Activated naive CD8-positive, alpha-beta T cell treated with anti-CD3 and anti-CD28 coated beads, Interleukin-2, amount 50 U/mL, for 24 hours (primary cell): ENCODE data around the gene MPDZ.

Source experiments
- ATAC-seq: fragments of 150-1000 bp; cut with Tn5 transposase; one replicate; pipeline ENCODE4 v1.10.0; 2021
- DNase-seq: peaks from one replicate; pipeline ENCODE4 v3.0.0; 2021
- H3K27ac Mint-ChIP-seq: one replicate; pipeline ENCODE4 v1.8.0; 2021; ENCODE audit warnings: mild to moderate bottlenecking, mixed read lengths
- H3K27me3 Mint-ChIP-seq: one replicate; pipeline ENCODE4 v1.8.0; 2021; ENCODE audit warnings: mixed read lengths
- H3K36me3 Mint-ChIP-seq: one replicate; pipeline ENCODE4 v1.8.0; 2021; ENCODE audit warnings: low read depth, mixed read lengths
- H3K4me1 Mint-ChIP-seq: one replicate; pipeline ENCODE4 v1.8.0; 2021; ENCODE audit warnings: mixed read lengths
- H3K4me3 Mint-ChIP-seq: one replicate; pipeline ENCODE4 v1.8.0; 2021; ENCODE audit warnings: mild to moderate bottlenecking, moderate library complexity, mixed read lengths
- H3K9me3 Mint-ChIP-seq: one replicate; pipeline ENCODE4 v1.8.0; 2021; ENCODE audit warnings: mixed read lengths

The MPDZ gene

DNA sequence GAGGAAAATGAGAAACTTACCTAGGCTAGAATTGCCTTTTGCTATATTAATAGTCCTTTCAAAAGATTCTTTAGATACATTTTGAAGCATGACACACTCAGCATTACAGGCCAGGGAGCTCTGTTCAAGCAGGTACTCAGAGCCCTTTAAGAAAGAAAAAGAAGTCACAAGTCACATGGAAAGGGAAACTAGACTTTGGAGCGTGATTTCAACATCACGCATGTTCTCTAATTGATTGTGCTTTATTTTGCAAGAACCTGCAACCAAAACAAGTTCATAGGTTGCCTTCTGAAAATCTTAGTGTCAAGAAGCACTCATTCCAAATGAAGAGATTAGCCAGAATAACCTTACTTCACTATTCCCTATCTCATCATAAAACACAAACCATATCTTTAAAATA is 103.8 kb downstream of the MPDZ start:
- H3K27me3 Mint-ChIP-seq: no peaks in the 10 kb centered on the region
- H3K36me3 Mint-ChIP-seq: no peaks in the 10 kb centered on the region
- peaks cover 13% of the 10 kb centered on the region for H3K9me3 Mint-ChIP-seq
- no peaks in the 10 kb centered on the region for H3K4me1 Mint-ChIP-seq
- no peak overlapping the region for H3K27ac Mint-ChIP-seq
- ATAC-seq: no peak
- DNase-seq: no peak
- no peak overlapping the region for H3K4me3 Mint-ChIP-seq

DNA sequence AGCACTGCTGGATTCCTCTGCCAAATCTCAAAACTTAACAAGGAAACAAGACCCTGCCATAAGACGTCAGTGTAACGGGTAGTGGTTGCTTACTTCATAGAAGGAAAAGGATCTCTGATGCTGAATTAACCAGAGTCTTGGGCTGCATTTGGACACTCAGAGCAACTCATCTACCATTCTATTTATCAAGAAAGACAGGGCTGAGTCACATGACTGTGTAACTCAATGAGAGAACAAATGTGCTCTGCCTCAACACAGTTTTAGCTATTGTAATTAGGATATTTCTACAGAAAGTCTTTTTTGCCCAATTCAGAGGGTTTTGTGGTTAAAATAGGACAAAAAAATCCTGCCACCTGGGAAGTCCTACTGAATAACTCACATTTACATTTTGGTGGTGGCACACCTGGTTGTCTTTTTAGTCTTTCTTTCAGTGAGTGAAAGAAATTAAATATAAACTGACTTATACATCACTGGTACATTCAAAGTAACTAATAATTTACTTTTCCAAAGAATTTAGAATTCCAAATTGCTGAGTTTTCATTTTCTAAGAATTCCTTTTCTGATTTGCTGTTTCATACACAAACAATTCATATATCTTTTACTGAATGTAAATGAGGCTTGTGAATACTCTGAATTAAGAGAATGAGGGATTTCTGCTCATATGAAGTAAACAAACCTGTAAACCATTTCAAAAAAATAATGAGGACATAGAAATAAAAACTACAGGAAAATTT is 104.4 kb downstream of the MPDZ start:
- peaks cover 13% of the 10 kb centered on the region for H3K9me3 Mint-ChIP-seq
- no peak overlapping the region for H3K27ac Mint-ChIP-seq
- DNase-seq (no peak), ATAC-seq (no peak)
- H3K36me3 Mint-ChIP-seq: no peaks in the 10 kb centered on the region
- H3K4me3 Mint-ChIP-seq: no peak overlapping the region
- H3K27me3 Mint-ChIP-seq: no peaks in the 10 kb centered on the region
- no peaks in the 10 kb centered on the region for H3K4me1 Mint-ChIP-seq

DNA sequence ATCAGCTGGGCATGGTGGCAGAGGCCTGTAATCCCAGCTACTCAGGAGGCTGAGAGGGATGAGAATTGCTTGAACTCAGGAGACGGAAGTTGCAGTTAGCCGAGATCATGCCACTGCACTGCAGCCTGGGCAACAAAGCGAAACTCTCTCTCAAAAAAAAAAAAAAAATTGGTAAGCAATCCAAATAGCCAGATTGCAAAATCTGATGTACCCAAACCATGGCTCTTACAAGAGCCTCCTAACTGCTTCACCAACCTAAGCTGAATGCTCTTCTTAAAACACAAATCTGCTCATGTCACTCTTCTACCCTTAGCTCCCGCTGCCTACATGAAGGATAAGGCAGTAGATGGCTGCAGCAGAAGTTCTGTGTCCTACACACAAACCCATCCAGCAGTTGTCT is 105.9 kb downstream of the MPDZ start:
- no peak overlapping the region for H3K27ac Mint-ChIP-seq
- H3K36me3 Mint-ChIP-seq: no peaks in the 10 kb centered on the region
- H3K4me3 Mint-ChIP-seq: no peak overlapping the region
- no peaks in the 10 kb centered on the region for H3K4me1 Mint-ChIP-seq
- H3K9me3 Mint-ChIP-seq: peaks cover 13% of the 10 kb centered on the region
- no peaks in the 10 kb centered on the region for H3K27me3 Mint-ChIP-seq
- ATAC-seq (no peak), DNase-seq (no peak)

DNA sequence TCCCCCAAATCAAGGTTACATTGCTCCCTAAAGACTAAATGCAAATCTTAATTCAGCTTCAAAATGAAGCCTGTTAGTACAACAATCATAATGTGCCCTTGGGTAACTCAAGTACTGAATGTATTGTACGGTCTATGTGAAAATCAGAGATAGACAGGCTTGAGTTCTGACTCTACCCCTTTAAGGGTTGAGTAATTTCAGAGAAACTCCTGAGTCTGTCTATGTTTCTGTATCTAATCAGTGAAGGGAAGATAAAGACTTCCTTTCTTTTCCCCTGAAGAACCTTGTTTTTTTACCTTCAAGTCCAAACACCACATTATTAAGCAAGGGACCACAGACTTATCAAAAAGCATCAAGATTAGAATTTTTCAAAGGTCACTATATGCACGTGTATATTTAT is 108.2 kb downstream of the MPDZ start:
- Mint-ChIP-seq H3K36me3 (no peaks in the 10 kb centered on the region), H3K4me1 (no peaks in the 10 kb centered on the region), H3K27ac (no peak overlapping the region), H3K27me3 (no peaks in the 10 kb centered on the region), H3K4me3 (no peak overlapping the region), H3K9me3 (peaks cover 13% of the 10 kb centered on the region)
- DNase-seq (no peak), ATAC-seq (no peak)

DNA sequence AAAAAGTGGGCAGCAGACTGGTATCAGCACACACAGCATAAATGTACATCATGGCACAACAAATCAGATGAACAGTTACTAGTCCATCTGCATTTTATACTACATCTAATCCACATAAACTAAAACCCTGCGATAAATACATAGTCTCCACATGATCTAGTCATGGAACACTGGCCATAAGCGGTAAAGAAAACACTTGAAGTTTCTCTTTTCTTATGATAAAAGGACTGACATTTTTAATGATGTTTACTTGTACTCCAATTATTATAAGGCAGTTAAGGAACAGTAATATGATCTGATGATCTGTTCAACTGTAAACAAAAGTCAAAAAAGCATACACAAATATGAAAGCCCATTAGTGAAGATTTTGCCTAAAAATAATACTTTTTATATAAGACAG is 112.5 kb downstream of the MPDZ start:
- Mint-ChIP-seq H3K27ac (no peak overlapping the region), H3K27me3 (no peaks in the 10 kb centered on the region), H3K9me3 (peaks cover 8% of the 10 kb centered on the region), H3K4me3 (no peak overlapping the region), H3K4me1 (no peaks in the 10 kb centered on the region), H3K36me3 (no peaks in the 10 kb centered on the region)
- ATAC-seq (no peak), DNase-seq (no peak)

DNA sequence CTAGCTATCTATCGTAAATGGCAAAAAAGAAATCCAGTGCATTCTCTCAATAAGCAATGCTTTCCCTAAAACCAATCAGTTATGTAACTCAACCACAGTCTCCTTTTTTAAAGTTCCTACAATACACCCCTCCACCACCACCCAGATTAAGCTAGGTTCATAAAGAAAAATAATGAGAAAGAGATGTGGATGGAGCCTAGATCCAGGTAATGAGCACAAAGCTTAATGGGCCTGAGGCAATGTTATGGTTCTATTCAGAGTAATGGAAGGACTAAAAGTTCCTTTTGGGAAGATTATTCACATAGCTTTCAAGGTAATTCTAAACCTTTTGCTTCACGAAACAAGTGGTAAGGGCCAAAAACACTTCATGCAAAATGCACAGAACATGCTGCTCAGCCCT is 113.5 kb downstream of the MPDZ start:
- DNase-seq (no peak), ATAC-seq (no peak)
- H3K27ac Mint-ChIP-seq: no peak overlapping the region
- peaks cover under 1% of the 10 kb centered on the region for H3K9me3 Mint-ChIP-seq
- H3K4me3 Mint-ChIP-seq: no peak overlapping the region
- H3K4me1 Mint-ChIP-seq: no peaks in the 10 kb centered on the region
- no peaks in the 10 kb centered on the region for H3K36me3 Mint-ChIP-seq
- no peaks in the 10 kb centered on the region for H3K27me3 Mint-ChIP-seq

DNA sequence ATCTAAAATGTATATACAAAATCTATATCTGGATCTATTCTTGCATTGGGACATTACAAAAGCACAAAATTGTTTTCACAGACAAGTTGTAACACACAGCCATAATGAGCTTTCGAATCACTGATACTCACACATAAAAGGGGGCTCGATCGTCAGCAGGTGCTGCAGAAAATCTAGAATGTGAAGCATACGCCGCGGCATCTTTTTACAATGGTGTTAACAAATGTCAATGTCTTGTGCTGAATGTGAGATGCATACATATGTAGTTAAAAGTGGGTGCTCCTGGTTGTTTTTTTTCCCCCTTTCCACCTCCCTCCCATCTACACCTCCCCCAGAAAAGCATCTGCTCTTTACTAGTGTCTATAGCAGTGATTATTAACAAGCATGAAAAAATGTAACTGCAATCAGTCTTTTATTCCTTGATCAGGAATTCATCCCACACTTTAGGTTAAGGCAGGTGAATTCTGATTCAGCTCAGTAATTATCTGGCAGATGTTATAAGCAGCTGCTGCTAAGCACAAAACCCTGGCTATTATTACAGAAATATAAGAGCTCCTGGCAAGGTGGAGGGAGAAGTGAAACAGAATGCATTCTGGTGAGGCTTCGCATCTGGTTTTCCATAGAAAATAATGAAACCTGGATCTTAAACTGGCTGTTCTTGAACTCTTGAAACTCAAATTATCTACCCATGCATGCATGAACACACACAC is 114.1 kb downstream of the MPDZ start:
- ATAC-seq (no peak), DNase-seq (no peak)
- Mint-ChIP-seq H3K4me1 (no peaks in the 10 kb centered on the region), H3K36me3 (no peaks in the 10 kb centered on the region), H3K27ac (no peak overlapping the region), H3K9me3 (no peaks in the 10 kb centered on the region), H3K27me3 (no peaks in the 10 kb centered on the region), H3K4me3 (no peak overlapping the region)

DNA sequence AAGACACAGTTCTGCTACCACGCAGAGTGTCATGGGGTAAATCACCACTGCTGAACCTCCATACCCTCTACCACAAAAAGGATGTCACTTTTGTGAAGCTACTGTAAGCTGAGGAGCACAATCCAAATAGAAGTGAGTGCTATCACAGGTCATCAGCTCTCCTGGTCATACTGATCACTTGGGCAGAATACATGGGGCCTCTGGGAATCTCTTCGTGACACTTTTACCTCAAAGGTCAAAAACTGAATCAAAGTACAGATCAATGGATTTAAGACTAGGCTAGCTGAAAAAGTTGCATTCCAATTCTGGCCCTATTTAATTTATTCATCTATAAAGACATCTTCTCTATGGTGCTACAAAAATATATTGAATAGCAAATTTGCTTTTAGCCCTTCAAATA is 115.5 kb downstream of the MPDZ start:
- no peak for DNase-seq
- Mint-ChIP-seq H3K4me3 (no peak overlapping the region), H3K27me3 (no peaks in the 10 kb centered on the region), H3K9me3 (no peaks in the 10 kb centered on the region), H3K36me3 (no peaks in the 10 kb centered on the region), H3K4me1 (no peaks in the 10 kb centered on the region), H3K27ac (no peak overlapping the region)
- ATAC-seq: no peak

DNA sequence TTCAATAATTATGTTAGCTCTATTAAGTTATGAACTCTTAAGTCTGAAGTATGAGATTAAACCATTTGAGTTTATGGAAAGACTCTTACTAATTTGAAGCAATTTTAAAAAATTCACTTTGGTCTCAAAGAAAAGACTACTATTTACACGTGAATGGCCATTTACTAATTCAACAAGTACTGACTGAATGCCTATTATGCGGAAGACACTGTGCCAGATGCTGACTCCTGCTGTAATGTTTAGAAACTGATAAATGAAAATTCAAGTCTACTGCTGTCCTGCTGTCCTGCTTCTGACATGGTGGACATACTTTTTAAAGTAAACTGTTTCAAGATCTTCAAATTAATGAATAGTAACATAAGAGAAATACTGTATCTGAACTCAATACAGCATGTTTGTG is 116.2 kb downstream of the MPDZ start:
- Mint-ChIP-seq H3K27me3 (no peaks in the 10 kb centered on the region), H3K9me3 (no peaks in the 10 kb centered on the region), H3K36me3 (no peaks in the 10 kb centered on the region), H3K4me3 (no peak overlapping the region), H3K4me1 (no peaks in the 10 kb centered on the region), H3K27ac (no peak overlapping the region)
- no peak for ATAC-seq
- DNase-seq: no peak

DNA sequence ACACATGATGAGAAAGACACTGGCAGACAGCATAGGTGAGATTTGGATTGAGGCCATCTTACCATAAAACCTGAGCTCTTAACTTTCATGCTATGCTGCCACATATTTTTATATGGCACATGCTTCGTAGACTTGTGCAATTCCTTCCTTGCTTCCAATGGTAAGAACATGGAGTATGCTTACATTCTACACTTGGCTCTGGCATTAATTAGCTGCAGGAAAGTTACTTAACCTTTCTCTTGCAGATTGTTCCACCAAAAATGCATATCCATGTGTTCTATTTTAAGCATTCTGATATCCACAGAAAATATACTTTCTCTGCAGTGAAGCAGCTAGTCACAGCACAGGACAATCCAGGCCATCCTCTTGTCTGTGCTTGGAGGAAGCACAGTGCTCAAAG is 119.4 kb downstream of the MPDZ start:
- no peak for DNase-seq
- ATAC-seq: no peak
- no peak overlapping the region for H3K4me3 Mint-ChIP-seq
- H3K27ac Mint-ChIP-seq: no peak overlapping the region
- H3K9me3 Mint-ChIP-seq: no peaks in the 10 kb centered on the region
- H3K4me1 Mint-ChIP-seq: no peaks in the 10 kb centered on the region
- no peaks in the 10 kb centered on the region for H3K36me3 Mint-ChIP-seq
- H3K27me3 Mint-ChIP-seq: no peaks in the 10 kb centered on the region

DNA sequence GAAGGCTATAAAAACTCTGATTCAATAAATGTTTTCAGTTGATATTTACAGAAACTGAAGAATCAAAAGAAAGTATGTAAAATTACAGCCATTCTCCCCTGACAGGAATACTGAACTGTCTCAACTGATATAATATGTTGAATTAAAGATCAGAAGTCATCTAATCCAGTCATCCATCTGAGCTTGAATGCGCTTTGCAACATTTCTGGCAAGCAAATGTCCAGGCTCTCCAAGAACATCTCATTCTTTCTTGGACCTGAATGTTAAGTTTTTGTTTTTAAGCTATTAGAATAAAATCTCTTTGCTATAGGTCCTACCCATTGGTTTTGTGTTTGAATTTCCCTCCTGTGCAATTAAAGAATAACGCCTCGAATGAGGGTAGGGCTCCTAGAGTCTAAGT is 120.5 kb downstream of the MPDZ start:
- DNase-seq (no peak), ATAC-seq (no peak)
- H3K4me3 Mint-ChIP-seq: no peak overlapping the region
- no peaks in the 10 kb centered on the region for H3K9me3 Mint-ChIP-seq
- H3K4me1 Mint-ChIP-seq: no peaks in the 10 kb centered on the region
- H3K36me3 Mint-ChIP-seq: no peaks in the 10 kb centered on the region
- H3K27ac Mint-ChIP-seq: no peak overlapping the region
- H3K27me3 Mint-ChIP-seq: no peaks in the 10 kb centered on the region

DNA sequence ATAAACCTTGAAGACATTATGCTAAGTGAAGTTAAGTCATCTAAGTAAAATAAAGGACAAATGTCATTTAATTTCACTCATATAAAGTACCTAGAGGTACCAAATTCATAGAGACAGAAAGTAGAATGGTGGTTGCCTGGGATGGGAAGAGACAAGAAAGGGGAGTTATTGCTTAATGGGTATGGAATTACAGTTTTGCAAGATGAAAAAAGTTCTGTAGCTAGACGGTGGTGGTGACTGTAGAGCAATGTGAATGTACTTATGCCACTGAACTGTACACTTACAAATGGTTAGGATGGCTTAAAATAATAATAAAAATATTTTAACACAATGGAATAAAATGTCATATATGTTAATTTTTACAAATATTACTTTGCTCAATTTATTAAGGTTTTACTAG is 128.0 kb downstream of the MPDZ start:
- Mint-ChIP-seq H3K36me3 (no peaks in the 10 kb centered on the region), H3K9me3 (no peaks in the 10 kb centered on the region), H3K4me1 (no peaks in the 10 kb centered on the region), H3K27me3 (no peaks in the 10 kb centered on the region), H3K27ac (no peak overlapping the region), H3K4me3 (no peak overlapping the region)
- no peak for ATAC-seq
- no peak for DNase-seq

DNA sequence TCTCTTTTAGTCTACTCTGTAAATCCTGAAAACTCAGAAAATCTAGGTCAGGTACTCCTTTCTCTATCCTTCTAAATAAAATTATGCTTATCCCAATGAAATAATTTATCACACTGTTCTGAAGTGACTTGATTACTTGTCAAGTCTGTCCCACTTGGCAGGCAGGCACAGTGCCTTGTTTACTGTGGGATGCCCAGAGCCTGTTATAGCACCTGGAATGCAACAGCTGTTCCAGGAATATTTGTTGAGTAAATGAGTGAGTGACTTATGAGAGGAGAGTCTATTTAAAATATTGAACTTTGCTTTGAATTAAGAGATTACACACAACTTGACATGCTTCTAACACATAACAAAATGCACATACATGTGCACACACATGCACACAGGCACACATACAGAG is 130.0 kb downstream of the MPDZ start:
- H3K36me3 Mint-ChIP-seq: no peaks in the 10 kb centered on the region
- H3K27me3 Mint-ChIP-seq: no peaks in the 10 kb centered on the region
- H3K9me3 Mint-ChIP-seq: no peaks in the 10 kb centered on the region
- H3K4me1 Mint-ChIP-seq: no peaks in the 10 kb centered on the region
- no peak overlapping the region for H3K4me3 Mint-ChIP-seq
- DNase-seq (no peak), ATAC-seq (no peak)
- no peak overlapping the region for H3K27ac Mint-ChIP-seq

DNA sequence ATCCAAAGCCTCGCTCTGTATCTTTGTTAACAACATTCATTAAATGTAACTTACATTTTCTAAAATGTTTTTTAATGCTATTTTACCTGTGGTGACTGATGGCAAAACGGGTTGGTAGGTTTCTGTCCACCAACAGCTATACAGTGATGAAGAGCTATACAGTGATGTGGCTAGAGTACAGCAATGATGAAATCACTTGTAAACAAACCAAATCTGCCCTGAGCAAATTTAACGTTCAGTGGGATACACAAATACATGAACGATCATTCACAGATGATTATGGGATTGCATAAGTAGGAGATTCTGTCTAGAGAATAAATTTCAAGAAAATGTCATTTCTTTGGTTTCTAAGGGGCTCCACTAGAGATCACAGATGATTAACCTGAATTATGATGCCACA is 132.7 kb downstream of the MPDZ start:
- no peak for ATAC-seq
- Mint-ChIP-seq H3K9me3 (no peaks in the 10 kb centered on the region), H3K27me3 (no peaks in the 10 kb centered on the region), H3K27ac (no peak overlapping the region), H3K4me3 (no peak overlapping the region), H3K36me3 (no peaks in the 10 kb centered on the region), H3K4me1 (no peaks in the 10 kb centered on the region)
- no peak for DNase-seq

DNA sequence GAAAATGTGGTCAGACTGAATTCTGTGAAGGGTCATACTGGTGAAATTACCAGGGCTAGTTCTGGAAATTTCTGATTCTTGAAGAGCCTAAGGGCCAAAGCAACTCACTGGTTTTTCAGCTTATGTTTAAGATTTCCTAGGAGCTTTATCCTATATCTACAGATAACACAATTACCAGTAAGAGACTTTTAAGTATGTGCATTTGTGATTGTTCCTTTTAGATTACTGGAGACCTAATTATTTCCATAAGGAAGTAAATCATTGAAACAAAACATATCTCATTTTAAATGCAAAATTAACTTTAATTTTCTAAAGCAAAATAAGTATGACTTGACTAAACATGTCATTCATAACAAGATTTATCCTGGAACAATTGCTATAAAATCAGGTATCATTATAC is 134.2 kb downstream of the MPDZ start:
- ATAC-seq: no peak
- Mint-ChIP-seq H3K36me3 (no peaks in the 10 kb centered on the region), H3K27me3 (no peaks in the 10 kb centered on the region), H3K9me3 (no peaks in the 10 kb centered on the region), H3K4me1 (no peaks in the 10 kb centered on the region), H3K4me3 (no peak overlapping the region), H3K27ac (no peak overlapping the region)
- no peak for DNase-seq
